Tibial nerve (tissue), 3 donors: ENCODE results near the gene TTC21A.

Experiments
- CTCF ChIP-seq, 5 experiments: fragments of 200-600 bp in 3 of 5; fragments of 450-650 bp in 2 of 5; sonication (generic) in 3 of 5; IDR thresholded peaks; one replicate each; pipeline ENCODE4 v1.5.1; 2016 to 2019; ENCODE audit warnings: antibody characterized with exemption in 5 of 5, mild to moderate bottlenecking in 3 of 5, moderate library complexity in 2 of 5
- POLR2A ChIP-seq, 2 donors: fragments of 450-650 bp; IDR thresholded peaks; one replicate each; pipeline ENCODE4 v1.6.1; 2017; ENCODE audit warnings: antibody characterized with exemption in 2 of 2, mild to moderate bottlenecking in 2 of 2, moderate library complexity in 2 of 2

- no peak for TF ChIP-seq CTCF (IDR thresholded peaks at IDR 0.05)
- no peak for TF ChIP-seq POLR2A (IDR thresholded peaks at IDR 0.05)
Observed at GRCh38 chr3:39186692-39187151, 79.2 kb downstream of the TTC21A start.
